Endothelial cell of umbilical vein (primary cell): ENCODE measurements around the gene UBXN11. TPM values are rescaled to one million over a fixed set of nuclear protein-coding genes. Genes with fewer than 3 reads are reported as not detected.

ENCODE experiments used
- BruUV-seq: library from RNA; stranded (reverse); fragments of 400-500 nt; replicated peaks from 2 replicates; lab custom pipeline; 2021; lab: Mats Ljungman, UMichigan
- CTCF ChIA-PET: fragments of 300-600, 350-600 bp; sonication (Branson Sonifier 250); formaldehyde crosslinking; loops from one replicate; lab custom pipeline; 2021; ENCODE audit warnings: antibody characterized with exemption, inconsistent platforms; lab: Charles Lee
- POLR2A ChIA-PET: fragments of 300-600, 350-600 bp; sonication (Branson Sonifier 250); formaldehyde crosslinking; loops from one replicate; lab custom pipeline; 2021; ENCODE audit warnings: antibody characterized with exemption, inconsistent platforms; lab: Charles Lee
- DNase-seq: peaks from one replicate; pipeline ENCODE4 v3.0.0-alpha.2; 2011; ENCODE audit warnings: low read depth, low spot score
- FAIRE-seq: peaks from 2 replicates; lab custom pipeline; 2011; peaks lifted over from hg19 to GRCh38; lab: Jason Lieb, UNC
- H2AFZ ChIP-seq: 2 replicates; pipeline ENCODE4 v1.6.0; 2012; ENCODE audit warnings: low read depth, low read length, control low read depth, inconsistent platforms
- H3K27ac ChIP-seq: 2 replicates; pipeline ENCODE4 v1.5.1; 2011; ENCODE audit warnings: low read depth, mild to moderate bottlenecking, control low read depth, low read length, moderate library complexity; ENCODE audit not compliant: insufficient read depth
- H3K27me3 ChIP-seq, 2 experiments: 2 replicates each; pipeline versions ENCODE4 v1.6.0 to v1.6.1; 2011; ENCODE audit warnings: low read length in 2 of 2, mixed read lengths in 1 of 2; ENCODE audit not compliant: control insufficient read depth in 2 of 2, insufficient read depth in 2 of 2
- H3K36me3 ChIP-seq, 2 experiments: 2 replicates in 1 of 2; 3 replicates in 1 of 2; pipeline ENCODE4 v1.5.1; 2011; ENCODE audit warnings: low read length in 2 of 2, mild to moderate bottlenecking in 1 of 2, moderate library complexity in 1 of 2; ENCODE audit not compliant: control insufficient read depth in 2 of 2, insufficient read depth in 2 of 2; ENCODE audit errors: extremely low read depth in 1 of 2
- H3K4me1 ChIP-seq: 3 replicates; pipeline ENCODE4 v1.5.1; 2011; ENCODE audit warnings: mild to moderate bottlenecking, low read length; ENCODE audit not compliant: control insufficient read depth, insufficient read depth; ENCODE audit errors: extremely low read depth
- H3K4me2 ChIP-seq: 2 replicates; pipeline ENCODE4 v1.6.1; 2011; ENCODE audit warnings: low read length, control low read depth, mixed read lengths; ENCODE audit not compliant: insufficient read depth
- H3K4me3 ChIP-seq, 3 experiments: fragments of 200-600 bp in 1 of 3; sonication (generic), shearing (Covaris generic) in 1 of 3; replicated peaks in 1 of 3; 2 replicates each; pipeline ENCODE4 v1.5.1; 2011 to 2016; ENCODE audit warnings: control low read depth in 3 of 3, low read length in 3 of 3, mild to moderate bottlenecking in 2 of 3, inconsistent platforms in 1 of 3, low read depth in 1 of 3, moderate library complexity in 1 of 3; ENCODE audit not compliant: insufficient read depth in 1 of 3
- H3K79me2 ChIP-seq: 2 replicates; pipeline ENCODE4 v1.6.0; 2012; ENCODE audit warnings: low read length, inconsistent platforms; ENCODE audit not compliant: control insufficient read depth, insufficient read depth
- H3K9ac ChIP-seq: replicated peaks from 2 replicates; pipeline ENCODE3; 2011; ENCODE audit warnings: low read length, control low read depth; ENCODE audit not compliant: insufficient read depth; ENCODE audit errors: extremely low read depth
- H3K9me1 ChIP-seq: replicated peaks from 3 replicates; pipeline ENCODE4 v1.6.0; 2011; ENCODE audit warnings: mild to moderate bottlenecking, low read length; ENCODE audit not compliant: control insufficient read depth, insufficient read depth; ENCODE audit errors: extremely low read depth
- H3K9me3 ChIP-seq: replicated peaks from 2 replicates; pipeline ENCODE4 v1.5.1; 2012; ENCODE audit warnings: low read length, inconsistent platforms; ENCODE audit not compliant: control insufficient read depth, insufficient read depth
- H4K20me1 ChIP-seq: replicated peaks from 2 replicates; pipeline ENCODE3; 2011; ENCODE audit warnings: mild to moderate bottlenecking, low read length; ENCODE audit not compliant: control insufficient read depth, insufficient read depth; ENCODE audit errors: extremely low read depth
- CTCF ChIP-seq, 2 donors: IDR thresholded peaks; 1 replicate in 1 of 2; 2 replicates in 1 of 2; pipeline ENCODE4 v1.5.1; 2011; ENCODE audit warnings: low read length in 2 of 2, mild to moderate bottlenecking in 2 of 2, moderate library complexity in 2 of 2, control low read depth in 1 of 2, inconsistent platforms in 1 of 2, low read depth in 1 of 2; ENCODE audit not compliant: insufficient read depth in 1 of 2; ENCODE audit errors: extremely low read depth in 1 of 2
- EZH2 ChIP-seq: IDR thresholded peaks from 2 replicates; pipeline ENCODE4 v1.6.1; 2012; ENCODE audit warnings: borderline replicate concordance, low read depth, mild to moderate bottlenecking, moderate library complexity, low read length, inconsistent platforms; ENCODE audit not compliant: severe bottlenecking
- FOS ChIP-seq: IDR thresholded peaks from 2 replicates; pipeline ENCODE4 v1.6.1; 2011; ENCODE audit warnings: mild to moderate bottlenecking, low read length, moderate library complexity, borderline replicate concordance; ENCODE audit not compliant: insufficient read depth
- GATA2 ChIP-seq: IDR thresholded peaks from 2 replicates; pipeline ENCODE4 v1.7.0; 2011; ENCODE audit warnings: low read depth, mild to moderate bottlenecking, moderate library complexity, mixed read lengths, low read length; ENCODE audit not compliant: insufficient read length, insufficient read depth
- JUN ChIP-seq: IDR thresholded peaks from 2 replicates; pipeline ENCODE4 v1.6.1; 2011; ENCODE audit warnings: borderline replicate concordance, low read depth; ENCODE audit not compliant: insufficient read length, insufficient read depth
- MYC ChIP-seq: IDR thresholded peaks from one replicate; pipeline ENCODE4 v1.6.1; 2011; ENCODE audit warnings: mild to moderate bottlenecking, low read depth, low read length
- POLR2A ChIP-seq: IDR thresholded peaks from 2 replicates; pipeline ENCODE4 v1.6.1; 2012; ENCODE audit warnings: low read depth, mild to moderate bottlenecking, control low read depth, low read length
- POLR2AphosphoS5 ChIP-seq: IDR thresholded peaks from 2 replicates; pipeline ENCODE4 v1.6.1; 2012; ENCODE audit warnings: low read depth, mild to moderate bottlenecking, control low read depth, low read length, moderate library complexity; ENCODE audit not compliant: insufficient read depth
- dilution Hi-C: fragments of 300-500 bp; cut with MboI; formaldehyde crosslinking; loops from one replicate; pipeline ENCODE4 v1.15.0; 2019; ENCODE audit warnings: low sequenced_read_pairs; ENCODE audit not compliant: extremely low pct_ligation_motif_present
- intact Hi-C: fragments of 100-400 bp; cut with micrococcal nuclease; formaldehyde crosslinking; loops from one replicate; pipeline ENCODE4 v1.10.0; 2022
- polyA plus RNA-seq, 4 experiments: library from polyadenylated mRNA; depleted of rRNA in 3 of 4; stranded (reverse) in 3 of 4; unstranded in 1 of 4; fragments of >200 nt; gene quantifications; 2 replicates each; pipeline versions ENCODE4 v1.2.1 to v1.2.3, GENCODE V29; 2011 to 2012; ENCODE audit warnings: missing spikeins in 1 of 4
- total RNA-seq: library from RNA; stranded (reverse); gene quantifications from 2 replicates; pipeline ENCODE4 v1.2.3, GENCODE V29; 2021
- TF ChIP-seq, protein P1 (sequence below): IDR thresholded peaks from 2 replicates; pipeline ENCODE4 v1.6.1; 2011; ENCODE audit not compliant: insufficient read depth, insufficient read length

The UBXN11 gene
- total and polyA plus RNA-seq, 2 donors (not counting 3 experiments of a cell fraction or from before 2014, with no cell fraction given), result 14.8 to 15.6 TPM

DNA sequence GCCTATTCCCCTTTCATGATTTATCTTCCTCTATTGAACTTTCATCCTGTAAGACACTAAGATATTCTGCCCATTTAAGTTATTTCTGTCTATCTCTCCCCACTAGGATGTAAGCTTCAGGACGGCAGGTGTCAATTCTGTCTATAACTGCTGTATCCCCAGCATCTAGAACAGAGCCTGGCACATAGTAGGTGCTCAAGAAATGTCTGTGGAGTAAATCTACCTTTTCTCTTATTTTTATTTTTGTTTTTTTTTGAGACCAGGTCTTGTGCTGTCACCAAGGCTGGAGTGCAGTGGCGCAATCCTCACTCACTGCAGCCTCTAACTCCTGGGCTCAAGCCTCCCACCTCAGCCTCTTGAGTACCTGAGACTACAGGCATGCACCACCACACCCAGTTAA is 16.9 kb upstream of the UBXN11 start:
- no peak overlapping the region for H3K4me2 ChIP-seq
- no peaks in the 10 kb centered on the region for H3K9me1 ChIP-seq
- BruUV-seq, result no TSS peak
- no peaks in the 10 kb centered on the region for H3K4me1 ChIP-seq
- no peak for FAIRE-seq
- no peaks in the 10 kb centered on the region for H3K27me3 ChIP-seq
- dilution Hi-C loops (no loop called here), intact Hi-C loops (loop anchor here (5.0 kb wide), 1 partner anchor 39 kb away; no protein-coding TSS in a partner anchor)
- H3K9ac ChIP-seq, result no peak overlapping the region
- no peaks in the 10 kb centered on the region for H3K36me3 ChIP-seq
- H3K79me2 ChIP-seq, result no peaks in the 10 kb centered on the region
- no peak for TF ChIP-seq POLR2A
- no peak for TF ChIP-seq EZH2
- TF ChIP-seq, protein P1, sequence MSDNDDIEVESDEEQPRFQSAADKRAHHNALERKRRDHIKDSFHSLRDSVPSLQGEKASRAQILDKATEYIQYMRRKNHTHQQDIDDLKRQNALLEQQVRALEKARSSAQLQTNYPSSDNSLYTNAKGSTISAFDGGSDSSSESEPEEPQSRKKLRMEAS, result no peak
- TF ChIP-seq FOS, result no peak
- TF ChIP-seq POLR2AphosphoS5, result no peak
- no peak for TF ChIP-seq GATA2
- TF ChIP-seq JUN, result no peak
- no peak for TF ChIP-seq MYC
- no peak for TF ChIP-seq CTCF (IDR thresholded peaks at IDR 0.05; ENCODE audit: extremely low read depth in 1 of 2, insufficient read depth in 1 of 2, low read depth in 1 of 2, low read length in 2 of 2)
- POLR2A ChIA-PET, result no interaction called here
- H3K9me3 ChIP-seq, result no peaks in the 10 kb centered on the region
- no peak overlapping the region for H3K4me3 ChIP-seq
- CTCF ChIA-PET, result interaction anchor here (0.9 to 7.4 kb wide), 4 partner anchors 39 to 153 kb away, joined by 3 to 120 read pairs (median 36); partner anchors contain the start of genes C1orf232, ZNF593 and ZNF593OS
- no peak overlapping the region for H2AFZ ChIP-seq
- no peak overlapping the region for H3K27ac ChIP-seq
- H4K20me1 ChIP-seq, result no peaks in the 10 kb centered on the region
- DNase-seq, result no peak
